H1 (cell line): Measurements from ENCODE around the gene CYP2C9.

Experiments used
- ASH2L ChIP-seq: fragments of 200-600, 300-600 bp; sonication (generic); IDR thresholded peaks from one replicate; pipeline ENCODE4 v1.7.1; 2017; ENCODE audit warnings: low read length
- CREB1 ChIP-seq: IDR thresholded peaks from 2 replicates; pipeline ENCODE4 v1.6.1; 2012; ENCODE audit warnings: inconsistent platforms
- EZH2 ChIP-seq: fragments of 200-600 bp; sonication (generic); IDR thresholded peaks from 2 replicates; pipeline ENCODE4 v1.7.1; 2012; ENCODE audit warnings: low read depth, mild to moderate bottlenecking, moderate library complexity, low read length, inconsistent platforms; ENCODE audit not compliant: severe bottlenecking
- POLR2A ChIP-seq, 2 experiments: IDR thresholded peaks; 1 replicate in 1 of 2; 2 replicates in 1 of 2; pipeline ENCODE4 v1.6.1; 2011; ENCODE audit warnings: low read depth in 2 of 2, low read length in 2 of 2, mild to moderate bottlenecking in 2 of 2; ENCODE audit errors: control extremely low read depth in 1 of 2
- RAD21 ChIP-seq, 2 experiments: IDR thresholded peaks in 1 of 2; conservative IDR thresholded peaks in 1 of 2; 2 replicates each; pipeline ENCODE4 v1.6.1; 2011; ENCODE audit warnings: low read depth in 2 of 2, low read length in 2 of 2, improper control_type of control experiment in 1 of 2, inconsistent platforms in 1 of 2, mild to moderate bottlenecking in 1 of 2, moderate library complexity in 1 of 2
- TAF1 ChIP-seq: IDR thresholded peaks from 2 replicates; pipeline ENCODE4 v1.6.1; 2011; ENCODE audit warnings: mild to moderate bottlenecking, low read depth, low read length
- TF ChIP-seq, protein P1 (sequence below), 3 experiments: IDR thresholded peaks; 1 replicate in 2 of 3; 2 replicates in 1 of 3; pipeline versions ENCODE4 v1.5.1 to v1.6.1; 2011; ENCODE audit warnings: low read length in 3 of 3, mild to moderate bottlenecking in 3 of 3, inconsistent platforms in 2 of 3, low read depth in 1 of 3, moderate library complexity in 1 of 3; ENCODE audit not compliant: insufficient read depth in 1 of 3; ENCODE audit errors: control extremely low read depth in 1 of 3

DNA sequence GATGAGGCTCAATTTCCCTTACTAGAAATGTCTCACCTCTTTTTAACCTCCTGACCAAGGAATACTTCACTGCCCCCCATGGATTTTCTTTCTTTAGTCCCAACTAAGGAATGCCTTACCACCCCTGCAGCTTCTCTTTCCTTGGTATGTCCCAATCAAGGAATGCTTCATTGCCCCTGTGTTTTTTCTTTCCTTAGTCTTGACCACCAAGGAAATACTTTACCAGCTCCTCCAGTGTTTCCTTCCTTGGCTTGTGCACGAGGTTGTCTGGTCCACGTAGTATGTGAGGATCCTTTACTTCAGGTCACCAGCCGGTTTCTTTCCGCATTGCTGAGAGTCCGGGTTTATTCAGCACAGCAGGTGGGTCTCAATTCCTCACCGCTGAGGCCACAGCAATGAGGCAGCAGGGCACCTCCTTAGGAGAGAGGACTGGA lies 59.3 kb downstream of the CYP2C9 start:
- no peak for TF ChIP-seq RAD21 (IDR thresholded peaks at IDR 0.05 in 1 of 2, conservative IDR thresholded peaks at IDR 0.05 in 1 of 2; ENCODE audit: low read depth in 2 of 2, low read length in 2 of 2)
- TF ChIP-seq CREB1: no peak; the same call in 1 of the 2 replicates
- no peak for TF ChIP-seq POLR2A (IDR thresholded peaks at IDR 0.05; ENCODE audit: control extremely low read depth in 1 of 2, low read depth in 2 of 2, low read length in 2 of 2)
- peak; percentile 42 for TF ChIP-seq ASH2L
- TF ChIP-seq, protein P1, sequence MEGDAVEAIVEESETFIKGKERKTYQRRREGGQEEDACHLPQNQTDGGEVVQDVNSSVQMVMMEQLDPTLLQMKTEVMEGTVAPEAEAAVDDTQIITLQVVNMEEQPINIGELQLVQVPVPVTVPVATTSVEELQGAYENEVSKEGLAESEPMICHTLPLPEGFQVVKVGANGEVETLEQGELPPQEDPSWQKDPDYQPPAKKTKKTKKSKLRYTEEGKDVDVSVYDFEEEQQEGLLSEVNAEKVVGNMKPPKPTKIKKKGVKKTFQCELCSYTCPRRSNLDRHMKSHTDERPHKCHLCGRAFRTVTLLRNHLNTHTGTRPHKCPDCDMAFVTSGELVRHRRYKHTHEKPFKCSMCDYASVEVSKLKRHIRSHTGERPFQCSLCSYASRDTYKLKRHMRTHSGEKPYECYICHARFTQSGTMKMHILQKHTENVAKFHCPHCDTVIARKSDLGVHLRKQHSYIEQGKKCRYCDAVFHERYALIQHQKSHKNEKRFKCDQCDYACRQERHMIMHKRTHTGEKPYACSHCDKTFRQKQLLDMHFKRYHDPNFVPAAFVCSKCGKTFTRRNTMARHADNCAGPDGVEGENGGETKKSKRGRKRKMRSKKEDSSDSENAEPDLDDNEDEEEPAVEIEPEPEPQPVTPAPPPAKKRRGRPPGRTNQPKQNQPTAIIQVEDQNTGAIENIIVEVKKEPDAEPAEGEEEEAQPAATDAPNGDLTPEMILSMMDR (IDR thresholded peaks at IDR 0.05; ENCODE audit: control extremely low read depth in 1 of 3, insufficient read depth in 1 of 3, low read depth in 1 of 3, low read length in 3 of 3): no peak
- TF ChIP-seq EZH2: no peak
- TF ChIP-seq TAF1: no peak
